ENCODE results near the gene ETV7.

Gene ETV7

DNA sequence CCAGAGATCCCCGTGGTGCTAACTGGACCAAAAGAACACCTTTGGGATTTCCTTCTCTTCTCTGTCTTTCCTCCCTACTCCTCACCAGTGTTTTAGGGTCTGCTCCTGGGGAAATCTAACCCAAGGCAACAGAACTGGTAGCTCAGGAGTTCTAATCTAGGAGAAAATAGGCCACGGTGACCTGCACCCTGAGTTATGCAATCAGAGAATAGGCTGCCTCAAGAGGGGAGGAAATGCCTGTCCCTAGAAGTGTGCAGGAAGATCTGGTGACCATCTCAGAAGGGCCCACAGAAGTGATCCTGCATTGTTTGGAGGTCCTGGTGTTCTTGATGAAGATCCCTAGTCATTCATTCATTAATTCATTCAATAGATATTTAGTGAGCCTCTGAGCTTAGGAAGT is 3.4 kb downstream of the ETV7 start:
- no peak for DNase-seq (ENCODE audit: extremely low read depth in 1 of 2, low read depth in 1 of 2)

DNA sequence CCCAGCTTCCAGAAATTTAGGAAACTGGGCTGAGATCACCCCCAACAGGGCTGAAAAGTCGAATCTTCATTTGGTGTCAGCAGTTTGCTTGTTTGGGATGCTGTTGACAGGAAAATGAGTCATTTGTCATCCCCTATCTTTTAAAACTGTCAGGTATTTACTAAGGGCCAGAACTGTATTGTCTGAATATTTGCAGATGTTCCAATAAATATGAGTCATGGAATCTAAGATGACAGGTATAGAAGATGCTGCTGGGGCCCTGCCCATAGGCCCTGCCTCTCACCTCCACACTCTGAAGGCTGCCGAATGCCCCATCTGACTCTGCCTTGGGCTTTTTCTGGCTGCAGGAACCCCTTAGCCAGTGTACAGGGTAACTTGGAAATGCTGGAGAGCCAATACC is 3.9 kb downstream of the ETV7 start:
- no peak for DNase-seq (ENCODE audit: extremely low read depth in 1 of 2, low read depth in 1 of 2)

DNA sequence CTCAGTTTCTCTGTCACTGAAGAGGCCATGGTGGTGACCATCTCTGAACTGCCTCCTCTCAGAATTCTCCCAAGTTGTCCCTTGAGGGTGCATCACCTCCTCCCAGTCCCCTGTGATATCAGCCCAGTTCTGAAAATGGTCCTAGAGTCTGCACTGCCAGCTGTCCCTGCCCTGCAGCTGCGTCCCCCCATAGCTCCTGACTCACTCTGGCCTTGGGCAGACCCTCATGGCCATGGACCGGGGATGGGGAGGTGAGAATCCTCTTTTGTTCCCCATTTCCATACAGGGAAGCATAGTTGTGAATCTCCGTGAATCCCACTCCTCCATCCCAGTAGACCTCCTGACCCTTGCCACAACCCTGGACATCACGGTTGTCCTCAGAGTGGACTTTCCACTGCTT is 4.5 kb downstream of the ETV7 start:
- DNase-seq (ENCODE audit: extremely low read depth in 1 of 2, low read depth in 1 of 2) = no peak

DNA sequence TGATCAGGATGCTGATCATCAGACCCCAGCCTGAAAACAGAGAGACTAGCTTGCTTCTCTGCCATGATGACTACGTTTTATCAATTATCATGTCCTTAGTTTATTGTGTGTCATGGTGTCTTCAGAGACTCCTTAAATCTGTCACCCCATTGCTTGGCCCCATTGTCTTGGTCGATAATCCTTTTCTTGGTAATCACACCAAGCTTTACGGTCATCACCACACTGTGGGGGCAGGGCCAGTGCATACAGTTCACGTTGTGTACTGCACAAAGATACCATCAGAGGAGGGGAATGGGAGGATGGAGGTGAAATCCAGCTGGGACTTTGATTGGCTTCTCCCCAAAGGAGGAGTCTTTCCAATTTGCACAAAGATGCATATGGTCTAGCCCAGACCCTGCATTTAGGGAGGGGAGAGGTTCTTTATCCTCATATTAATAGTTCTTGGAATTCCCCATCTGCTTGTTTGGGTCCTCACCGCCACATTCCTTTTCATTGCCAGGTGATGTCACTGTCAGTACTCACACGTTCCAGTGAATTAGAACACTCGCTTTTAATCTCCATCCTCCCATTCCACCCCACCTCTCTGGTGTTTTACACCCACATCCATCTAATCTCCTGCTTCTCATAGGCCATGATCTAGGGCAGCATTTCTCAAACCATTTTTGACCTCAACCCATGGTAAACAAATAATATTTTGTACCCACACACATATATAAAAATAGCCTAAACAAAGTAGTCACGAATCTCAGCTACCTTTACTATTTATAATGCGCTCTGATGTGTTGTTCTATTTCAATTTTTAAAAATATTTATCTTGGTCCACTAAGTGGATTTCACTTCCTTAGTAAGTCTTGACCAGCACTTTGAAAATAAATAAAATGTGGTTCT is 5.7 kb downstream of the ETV7 start:
- DNase-seq (ENCODE audit: extremely low read depth in 1 of 2, low read depth in 1 of 2) = no peak

DNA sequence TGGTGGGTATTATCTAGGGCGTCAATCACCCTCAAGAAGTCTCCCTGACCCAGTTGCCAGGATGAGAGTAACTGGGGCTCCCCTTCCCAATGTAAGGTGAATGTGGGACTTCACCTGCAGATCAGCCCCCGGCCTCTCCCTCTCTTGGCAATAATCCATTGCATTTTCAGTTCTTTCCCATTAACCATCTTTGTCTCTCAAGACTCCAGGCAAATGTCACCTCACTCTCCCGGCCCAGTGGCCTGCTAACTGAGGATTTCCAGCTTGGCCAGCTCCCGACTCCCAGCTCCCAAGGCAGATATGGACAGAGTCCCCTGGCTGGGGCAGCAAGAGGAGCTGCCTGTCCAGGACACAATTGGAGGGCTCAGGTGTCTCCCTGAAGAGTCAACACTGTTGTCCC is 7.3 kb downstream of the ETV7 start:
- DNase-seq (ENCODE audit: extremely low read depth in 1 of 2, low read depth in 1 of 2) = no peak

DNA sequence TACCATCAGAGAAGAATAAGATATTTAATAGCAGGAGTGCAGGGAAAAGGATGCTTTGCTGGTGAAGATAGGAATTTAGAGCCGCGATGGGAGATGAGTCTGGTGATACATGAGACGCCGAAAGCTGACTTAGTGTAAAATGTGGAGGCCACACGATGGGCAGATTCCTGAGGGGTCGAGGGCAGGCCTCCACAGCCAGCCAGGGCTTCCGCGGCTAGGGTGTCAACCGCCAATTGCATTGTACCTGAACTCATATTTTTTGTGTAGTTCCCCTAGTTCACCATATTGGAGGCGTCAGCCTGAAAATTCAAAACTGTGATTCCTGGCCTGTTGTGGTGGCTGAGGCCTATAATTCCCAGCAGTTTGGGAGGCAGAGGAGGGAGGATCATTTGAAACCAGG is 8.5 kb downstream of the ETV7 start:
- DNase-seq (ENCODE audit: extremely low read depth in 1 of 2, low read depth in 1 of 2) = no peak

DNA sequence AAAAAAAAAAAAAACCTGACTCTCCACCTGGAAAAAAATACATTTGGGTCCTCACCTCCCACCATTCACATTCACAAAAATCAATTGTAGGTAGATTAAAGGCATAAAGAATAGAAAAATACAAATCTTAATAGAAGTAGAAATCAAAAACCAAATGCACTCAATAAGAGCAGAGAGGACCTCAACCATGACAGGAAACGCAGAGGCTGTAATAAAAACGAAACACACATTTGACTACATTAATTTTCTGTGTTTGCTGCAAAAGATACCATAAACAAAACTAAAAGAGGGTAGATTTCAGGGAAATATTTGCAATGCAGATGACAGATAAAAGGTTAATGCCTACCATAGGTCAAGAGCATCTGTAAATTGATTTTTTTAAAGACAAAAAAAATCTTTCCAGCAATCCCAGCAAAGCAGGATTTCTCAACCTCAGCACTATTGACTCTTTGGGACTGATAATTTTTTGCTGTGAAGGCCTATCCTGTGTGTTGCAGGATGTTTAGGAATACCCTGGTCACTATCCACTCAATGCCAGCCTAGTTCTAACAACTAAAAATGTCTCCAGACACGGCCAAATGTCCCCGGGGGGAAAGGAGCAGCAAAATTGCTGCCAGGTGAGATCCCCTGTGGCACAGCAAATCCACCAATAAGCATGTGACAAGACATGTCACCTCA is 9.1 kb downstream of the ETV7 start:
- no peak for DNase-seq (ENCODE audit: extremely low read depth in 1 of 2, low read depth in 1 of 2)

DNA sequence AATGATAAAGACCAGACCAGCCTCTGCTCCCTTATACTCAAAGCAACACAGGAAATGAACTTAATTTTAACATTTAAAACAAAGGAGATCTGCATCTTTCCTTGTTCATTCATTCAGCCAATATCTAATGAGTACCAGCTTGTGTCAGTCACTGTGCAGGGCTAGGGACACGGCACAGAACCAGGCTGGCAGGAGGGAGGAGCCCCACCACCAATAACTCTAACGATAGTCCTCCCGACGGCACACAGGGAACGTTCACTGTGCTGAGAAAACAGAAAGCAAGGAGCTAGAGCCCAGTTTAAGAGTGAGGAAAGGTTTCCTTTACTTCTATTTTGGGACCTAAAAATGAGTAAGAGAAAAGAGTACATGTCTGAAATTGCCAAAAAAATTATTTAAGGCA is 9.9 kb downstream of the ETV7 start:
- no peak for DNase-seq (ENCODE audit: extremely low read depth in 1 of 2, low read depth in 1 of 2)

DNA sequence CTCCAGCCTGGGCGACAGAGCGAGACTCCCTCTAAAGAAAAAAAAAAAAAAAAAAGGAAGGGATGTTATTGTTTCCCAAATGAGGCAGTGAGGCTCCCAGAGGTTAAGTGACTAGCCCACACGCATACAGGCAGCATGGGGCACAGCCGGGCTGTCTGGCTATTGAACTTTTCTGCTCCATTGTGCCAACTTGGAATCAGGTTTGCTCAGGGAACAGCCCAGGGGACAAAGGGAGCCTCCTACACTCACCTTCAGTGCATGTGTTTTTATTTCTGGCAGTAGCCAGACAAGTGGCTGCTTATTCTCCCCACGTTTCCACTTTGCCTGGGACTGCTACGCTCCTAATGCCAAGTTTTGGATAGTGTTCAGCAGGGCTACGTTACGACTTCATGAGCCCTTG is 10.7 kb downstream of the ETV7 start:
- no peak for DNase-seq (ENCODE audit: extremely low read depth in 1 of 2, low read depth in 1 of 2)

DNA sequence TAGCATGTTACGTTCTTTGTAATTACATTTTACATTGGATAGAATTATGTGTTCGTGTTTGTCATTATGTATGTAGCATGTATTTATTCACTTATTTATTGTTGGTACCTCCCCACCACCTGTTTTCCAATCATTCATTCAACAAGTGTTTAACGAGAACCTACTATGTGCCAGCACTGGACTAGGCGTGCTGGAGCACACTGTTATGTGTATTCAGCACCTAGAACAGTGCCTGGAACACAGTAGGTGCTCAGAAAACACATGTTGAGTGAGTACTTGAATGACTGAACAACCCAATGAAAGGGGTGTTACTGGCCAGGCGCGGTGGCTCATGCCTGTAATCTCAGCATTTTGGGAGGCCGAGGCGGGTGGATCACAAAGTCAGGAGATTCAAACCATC is 11.3 kb downstream of the ETV7 start:
- DNase-seq (ENCODE audit: extremely low read depth in 1 of 2, low read depth in 1 of 2) = no peak

DNA sequence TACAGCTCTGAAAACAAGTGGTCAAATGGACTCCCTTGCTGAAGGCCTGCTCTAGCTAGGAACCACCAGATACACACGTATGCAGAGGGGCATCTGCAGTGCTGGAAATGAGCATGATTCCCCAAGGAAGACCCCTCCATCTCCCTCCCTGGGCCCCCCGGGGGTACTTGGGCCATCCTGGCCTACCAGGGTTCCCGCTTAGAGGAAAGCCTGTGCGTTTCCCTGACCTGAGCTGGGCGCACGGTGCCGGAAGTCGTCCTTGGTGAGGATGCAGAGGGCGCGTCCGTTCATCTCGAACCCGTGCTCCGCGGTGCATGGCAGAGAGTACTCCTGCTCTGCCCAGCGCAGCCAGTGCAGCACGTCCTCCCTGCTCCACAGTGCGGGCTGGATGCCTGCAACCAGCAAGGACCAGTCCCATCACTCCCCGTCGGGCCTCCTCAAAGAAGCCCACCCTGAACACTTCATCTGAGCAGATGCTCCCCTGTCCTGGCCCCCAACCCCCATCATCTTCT is 11.8 kb downstream of the ETV7 start:
- DNase-seq (ENCODE audit: extremely low read depth in 1 of 2, low read depth in 1 of 2) = no peak

DNA sequence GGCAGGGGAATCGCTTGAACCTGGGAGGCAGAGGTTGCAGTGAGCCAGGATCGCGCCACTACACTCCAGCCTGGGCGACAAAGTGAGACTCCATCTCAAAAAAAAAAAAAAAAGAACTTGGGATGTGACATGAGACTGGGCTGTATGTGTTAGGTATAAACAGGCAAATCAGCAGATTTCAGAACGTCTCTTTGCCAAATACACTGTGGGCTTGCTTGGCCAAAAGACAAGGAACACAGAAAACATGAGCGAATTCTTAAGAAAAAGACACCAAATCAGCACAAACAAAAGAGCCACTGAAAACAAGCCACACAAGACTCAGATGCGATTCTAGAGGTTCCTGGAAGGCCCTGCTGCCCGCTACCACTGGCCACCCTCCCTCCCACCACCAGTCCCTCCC is 12.5 kb downstream of the ETV7 start:
- no peak for DNase-seq (ENCODE audit: extremely low read depth in 1 of 2, low read depth in 1 of 2)

DNA sequence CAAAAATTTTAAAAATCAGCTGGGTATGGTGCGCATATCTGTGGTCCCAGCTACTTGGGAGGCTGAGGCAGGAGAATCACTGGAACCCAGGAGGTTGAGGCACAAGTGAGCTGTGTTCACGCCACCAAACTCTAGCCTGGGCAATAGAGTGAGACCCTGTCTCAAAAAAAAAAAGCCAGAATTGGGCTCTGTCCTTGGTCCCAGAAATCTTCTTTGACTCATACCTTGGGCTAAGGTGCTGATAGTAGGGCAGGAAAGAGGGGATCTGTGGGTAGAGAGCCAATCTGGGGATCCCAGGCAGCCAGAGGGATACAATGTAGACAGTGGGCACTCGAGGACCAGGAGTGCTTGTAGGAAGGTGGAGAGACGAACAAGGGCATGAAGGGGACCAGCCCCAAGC is 13.3 kb downstream of the ETV7 start:
- no peak for DNase-seq (ENCODE audit: extremely low read depth in 1 of 2, low read depth in 1 of 2)

DNA sequence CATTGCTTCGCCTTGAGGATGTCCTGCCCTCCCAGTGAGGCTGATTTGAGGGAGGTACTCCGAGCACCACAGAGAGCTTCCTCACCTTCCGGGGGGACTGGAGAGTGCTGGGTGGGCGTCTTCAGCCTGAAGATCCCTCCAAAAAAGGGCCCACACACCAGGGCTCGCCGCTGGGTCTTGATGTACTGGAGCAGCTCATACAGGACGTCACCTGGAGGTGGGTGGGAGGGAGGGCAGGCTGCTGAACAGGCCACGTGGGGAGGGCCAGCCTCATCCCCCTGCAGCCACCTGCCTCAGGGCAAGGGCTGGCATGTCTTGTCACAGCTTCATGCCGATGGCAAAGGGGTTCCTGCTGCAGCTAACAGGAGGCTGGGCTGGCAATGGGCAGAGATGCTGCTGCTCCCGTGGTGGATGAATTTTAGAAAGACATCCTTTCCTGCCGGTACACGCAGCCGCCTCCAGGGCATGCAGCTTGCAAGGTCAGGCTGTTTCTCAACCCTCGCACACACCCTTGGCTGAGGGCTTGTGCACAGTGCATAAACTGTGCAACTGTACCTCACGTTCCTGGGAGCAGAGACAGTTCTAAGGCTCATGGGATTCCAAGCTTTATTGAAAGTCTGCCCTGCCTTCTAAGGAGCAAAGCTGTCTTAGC is 14.0 kb downstream of the ETV7 start:
- no peak for DNase-seq (ENCODE audit: extremely low read depth in 1 of 2, low read depth in 1 of 2)

DNA sequence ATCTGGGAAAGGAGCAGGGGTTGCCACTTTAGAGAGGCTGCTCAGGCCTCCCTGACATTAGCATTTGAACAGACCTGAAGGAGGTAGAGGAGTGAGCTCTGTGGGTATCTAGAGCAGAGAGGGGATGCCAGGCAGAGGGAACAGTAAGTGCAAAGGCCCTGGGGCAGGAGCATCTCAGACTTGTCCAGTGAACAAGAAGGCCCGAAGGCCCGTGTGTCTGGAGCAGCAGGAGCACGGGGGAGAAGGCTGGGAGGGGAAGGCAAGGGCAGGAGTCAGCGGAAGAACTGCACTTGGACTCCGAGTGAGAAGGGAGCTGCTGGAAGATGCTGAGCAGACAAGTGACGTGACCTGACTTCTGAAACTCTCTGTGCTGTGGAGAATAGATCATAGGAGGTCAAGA is 15.4 kb downstream of the ETV7 start:
- no peak for DNase-seq (ENCODE audit: extremely low read depth in 1 of 2, low read depth in 1 of 2)

DNA sequence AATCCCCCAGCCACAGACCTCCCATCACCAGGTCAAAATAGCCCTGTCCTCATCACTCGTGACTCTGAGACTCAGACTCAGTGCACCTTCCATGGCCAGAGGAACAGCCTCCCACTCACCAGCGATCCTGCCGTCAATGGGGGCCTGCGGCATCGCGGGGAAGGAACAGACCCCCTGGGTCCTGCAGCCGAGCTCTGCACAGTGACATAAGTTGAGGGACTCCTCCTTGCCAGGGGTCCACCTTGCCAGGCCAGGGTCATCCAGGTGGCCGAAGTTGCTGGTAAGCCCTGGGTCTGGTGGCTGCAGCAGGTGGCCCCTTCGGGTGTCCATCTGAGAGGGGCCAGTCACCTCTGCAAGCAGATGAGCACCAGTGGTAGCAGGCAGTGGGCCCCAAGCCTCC is 16.3 kb downstream of the ETV7 start:
- no peak for DNase-seq (ENCODE audit: extremely low read depth in 1 of 2, low read depth in 1 of 2)

DNA sequence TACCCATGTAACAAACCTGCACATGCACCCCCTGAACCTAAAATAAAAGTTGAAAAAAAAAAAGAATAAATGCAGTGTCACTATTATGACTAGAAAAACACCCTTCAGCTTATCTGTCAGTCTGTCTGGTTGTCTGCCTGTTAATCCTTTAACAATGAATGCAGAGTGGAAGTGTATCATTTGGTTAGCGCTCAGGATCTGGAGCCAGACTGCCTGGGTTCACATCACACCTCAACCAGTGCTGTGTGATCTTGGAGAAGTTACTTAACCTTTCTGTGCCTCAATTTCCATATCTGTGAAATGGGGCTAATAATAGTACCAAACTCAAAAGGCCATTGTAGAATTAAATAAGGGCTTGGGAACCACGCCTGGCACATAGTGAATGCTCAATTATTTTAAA is 16.8 kb downstream of the ETV7 start:
- no peak for DNase-seq (ENCODE audit: extremely low read depth in 1 of 2, low read depth in 1 of 2)

DNA sequence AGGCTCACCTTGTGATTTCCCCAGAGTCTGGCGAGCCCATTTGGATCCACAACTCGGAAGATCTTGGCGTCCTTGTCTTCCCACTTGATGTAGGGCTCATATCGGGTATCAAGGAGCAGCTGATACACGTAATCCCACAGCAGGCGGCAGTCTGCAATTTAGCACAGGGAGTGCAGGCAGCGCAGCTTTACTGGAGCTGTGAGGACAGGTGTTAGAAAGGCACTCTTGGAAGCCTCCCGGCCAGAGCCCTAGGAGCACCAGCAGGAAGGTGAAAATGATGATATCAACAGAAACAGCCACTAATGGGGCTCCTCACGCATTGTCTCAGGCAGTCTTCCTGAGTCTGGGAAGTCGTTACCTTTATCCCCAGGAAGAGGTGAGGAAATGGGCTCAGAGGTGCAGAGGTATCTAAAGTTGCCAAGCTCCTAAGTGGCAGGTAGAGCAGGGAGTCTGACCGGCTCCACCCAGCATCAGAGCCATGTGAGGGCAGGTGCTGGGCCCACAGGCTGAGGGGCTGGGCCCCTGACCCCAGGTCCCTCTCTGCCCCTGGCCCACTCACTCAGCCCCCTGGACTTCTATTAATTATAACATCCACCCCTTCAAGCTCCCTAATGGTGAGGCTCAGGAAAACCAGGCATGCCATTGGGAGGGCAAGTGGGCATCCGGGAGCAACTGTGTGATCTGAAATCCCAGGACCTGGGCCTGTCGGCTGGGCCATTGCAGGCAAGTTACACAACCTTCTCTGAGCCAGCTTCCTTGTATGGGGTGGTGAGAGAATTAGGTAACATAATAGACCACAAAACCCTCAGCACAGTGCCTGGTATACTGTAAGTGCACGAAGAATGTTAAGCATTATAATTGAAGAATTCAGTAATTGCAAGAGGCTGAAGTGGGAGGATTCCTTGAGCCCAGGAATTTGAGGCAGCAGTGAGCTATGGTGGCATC is 18.3 kb downstream of the ETV7 start:
- DNase-seq (ENCODE audit: extremely low read depth in 1 of 2, low read depth in 1 of 2) = no peak

DNA sequence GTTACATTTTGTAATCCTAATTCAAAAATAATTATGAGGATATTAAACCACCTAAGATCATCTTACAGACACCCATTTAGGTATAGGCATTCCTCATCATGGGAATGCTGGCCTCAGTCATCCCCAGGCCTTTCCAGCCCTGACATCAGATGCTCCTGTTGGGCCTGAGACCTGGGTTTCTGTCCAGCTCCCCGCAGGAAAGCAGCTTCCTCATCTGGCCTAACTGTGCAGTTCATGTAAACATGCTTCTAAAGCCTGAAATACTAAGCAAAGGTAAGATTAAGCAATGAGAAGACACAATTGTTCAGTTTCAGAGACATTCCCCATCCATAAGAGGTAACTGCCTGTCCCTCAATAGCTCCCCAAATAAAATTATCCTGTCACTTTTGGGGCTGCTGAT is 19.0 kb downstream of the ETV7 start:
- no peak for DNase-seq (ENCODE audit: extremely low read depth in 1 of 2, low read depth in 1 of 2)

DNA sequence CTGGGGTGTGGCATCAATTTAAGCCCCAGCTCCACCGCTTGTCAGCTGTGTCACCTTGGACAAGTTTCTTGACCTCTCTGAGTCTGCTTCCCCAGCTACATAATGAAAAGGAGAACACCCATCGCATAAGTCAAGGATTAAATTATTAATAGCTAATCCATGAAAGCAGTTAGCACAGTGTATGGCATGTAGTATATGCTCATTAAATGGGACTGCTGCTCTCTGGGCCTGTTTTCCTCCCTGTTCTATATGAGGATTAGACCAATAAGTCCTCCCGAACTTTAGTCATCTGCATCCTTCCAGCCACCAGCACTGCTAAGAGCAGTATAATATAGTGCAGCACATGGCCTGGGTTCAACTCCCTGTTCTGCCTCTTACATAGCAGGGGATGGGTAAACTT is 19.7 kb downstream of the ETV7 start:
- no peak for DNase-seq (ENCODE audit: extremely low read depth in 1 of 2, low read depth in 1 of 2)
